Smooth muscle cell (in vitro differentiated cells): ENCODE data around the gene TSPEAR. TPM values are rescaled to one million over a fixed set of nuclear protein-coding genes. Genes with fewer than 3 reads are reported as not detected.

Experiments used
- DNase-seq: peaks from one replicate; lab custom pipeline; 2025; ENCODE audit not compliant: unreplicated experiment; lab: John Stamatoyannopoulos, UW
- H2AFZ ChIP-seq: fragments of 200-600 bp; sonication (generic); 2 replicates; pipeline ENCODE4 v1.6.0; 2016; ENCODE audit warnings: antibody characterized with exemption, low read depth, mild to moderate bottlenecking
- H3F3A ChIP-seq: fragments of 200-600 bp; sonication (generic); 2 replicates; pipeline ENCODE4 v1.6.0; 2017; ENCODE audit warnings: antibody characterized with exemption, low read depth
- H3K27ac ChIP-seq: fragments of 200-600 bp; sonication (generic); 2 replicates; pipeline ENCODE4 v1.5.1; 2016; ENCODE audit warnings: low read depth, mild to moderate bottlenecking
- H3K27me3 ChIP-seq: fragments of 200-600 bp; sonication (generic); 2 replicates; pipeline ENCODE4 v1.6.1; 2016; ENCODE audit warnings: low read depth, mild to moderate bottlenecking
- H3K36me3 ChIP-seq: fragments of 200-600 bp; sonication (generic); 2 replicates; pipeline ENCODE4 v1.5.1; 2016; ENCODE audit warnings: low read depth
- H3K4me1 ChIP-seq: fragments of 200-600 bp; sonication (generic); 2 replicates; pipeline ENCODE4 v1.5.1; 2016; ENCODE audit warnings: low read depth
- H3K4me2 ChIP-seq: fragments of 200-600 bp; sonication (generic); 2 replicates; pipeline ENCODE4 v1.6.0; 2016; ENCODE audit warnings: mild to moderate bottlenecking
- H3K4me3 ChIP-seq: fragments of 200-600 bp; sonication (generic); 2 replicates; pipeline ENCODE4 v1.5.1; 2016; ENCODE audit warnings: mild to moderate bottlenecking
- H3K79me2 ChIP-seq: fragments of 200-600 bp; sonication (generic); 2 replicates; pipeline ENCODE4 v1.6.0; 2016; ENCODE audit warnings: low read depth, mild to moderate bottlenecking
- H3K9ac ChIP-seq: fragments of 200-600 bp; sonication (generic); 2 replicates; pipeline ENCODE4 v1.6.0; 2016; ENCODE audit warnings: low read depth
- H3K9me3 ChIP-seq: fragments of 200-600 bp; sonication (generic); replicated peaks from 2 replicates; pipeline ENCODE4 v1.5.1; 2016; ENCODE audit warnings: low read depth
- H4K20me1 ChIP-seq: fragments of 200-600 bp; sonication (generic); 2 replicates; pipeline ENCODE4 v1.6.0; 2016; ENCODE audit warnings: low read depth
- WGBS: methylation state at CpG from one replicate; pipeline ENCODE4 v1.1.7; 2016; ENCODE audit warnings: low lambda C conversion rate; 5-methylcytosine and 5-hydroxymethylcytosine counted together
- polyA plus RNA-seq: library from polyadenylated mRNA; unstranded; fragments of >200 nt; fragmentation: Nextera tagmentation; extraction: Ambion mirVana; gene quantifications from 2 replicates; pipeline ENCODE4 v1.2.1, GENCODE V29; 2016
- total RNA-seq: library from RNA; depleted of rRNA; stranded (reverse); fragments of >200 nt; gene quantifications from 2 replicates; pipeline ENCODE4 v1.2.3, GENCODE V29; 2014
- TF ChIP-seq, protein P1 (sequence below): fragments of 200-600 bp; sonication (generic); IDR thresholded peaks from 2 replicates; pipeline ENCODE4 v1.5.1; 2017; ENCODE audit warnings: borderline replicate concordance, mild to moderate bottlenecking, antibody characterized with exemption; ENCODE audit not compliant: insufficient read depth, poor library complexity, severe bottlenecking

The TSPEAR gene
- not detected in 2 replicates for total RNA-seq
- polyA plus RNA-seq, result 0.71 and 1.7 TPM in 2 replicates

DNA sequence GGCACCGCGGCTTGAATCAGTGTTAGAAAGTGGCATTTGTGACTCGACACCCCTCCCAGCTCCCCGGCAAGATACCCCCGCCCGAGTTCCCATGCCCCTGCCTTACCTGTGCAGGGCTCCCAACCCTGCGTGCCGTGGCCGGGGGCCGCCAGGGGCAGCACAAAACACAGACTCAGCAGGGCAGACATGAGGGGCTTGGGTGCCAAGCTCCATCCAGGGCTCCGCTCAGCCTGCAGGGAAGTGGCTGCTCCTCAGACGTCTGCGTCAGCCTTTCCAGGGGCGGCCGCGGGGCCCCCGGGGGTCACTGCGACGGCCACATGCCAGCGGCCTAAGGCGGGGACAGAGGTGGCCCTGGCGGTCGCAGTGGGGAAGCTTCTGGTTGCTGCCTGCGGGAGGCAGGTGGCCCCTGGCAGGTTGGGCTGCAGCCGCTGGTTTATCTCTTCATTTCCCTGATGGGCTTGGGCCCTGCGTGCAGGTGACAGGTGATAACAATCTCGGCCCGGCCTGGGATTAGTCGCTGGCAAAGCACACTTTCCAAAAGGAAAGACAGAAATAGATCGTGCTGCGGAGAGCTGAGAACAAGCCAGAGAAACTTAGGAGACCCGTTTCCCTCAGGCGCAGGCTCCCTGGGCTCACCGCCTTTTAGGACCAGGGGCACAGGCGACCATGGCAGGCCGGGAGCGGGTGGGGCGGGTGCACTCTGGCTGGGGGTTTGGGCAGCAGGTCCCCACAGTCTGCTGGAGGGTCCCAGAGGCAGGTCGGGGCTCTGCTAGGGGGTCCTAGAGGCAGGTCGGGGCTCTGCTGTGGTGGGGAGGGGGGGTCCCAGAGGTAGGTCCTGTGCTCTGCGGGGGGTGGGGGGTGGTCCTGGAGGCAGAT, at the start of gene TSPEAR:
TSPEAR (minus strand) TSS at position 246 of the 876 bp plus-strand sequence; CDS start at position 188, 58 bp downstream.
- H3K9ac ChIP-seq, result no peak within 1 kb of the TSS
- DNase-seq, result no peak
- 5% methylated on average over 35 of the region's 41 CpGs for WGBS

DNA sequence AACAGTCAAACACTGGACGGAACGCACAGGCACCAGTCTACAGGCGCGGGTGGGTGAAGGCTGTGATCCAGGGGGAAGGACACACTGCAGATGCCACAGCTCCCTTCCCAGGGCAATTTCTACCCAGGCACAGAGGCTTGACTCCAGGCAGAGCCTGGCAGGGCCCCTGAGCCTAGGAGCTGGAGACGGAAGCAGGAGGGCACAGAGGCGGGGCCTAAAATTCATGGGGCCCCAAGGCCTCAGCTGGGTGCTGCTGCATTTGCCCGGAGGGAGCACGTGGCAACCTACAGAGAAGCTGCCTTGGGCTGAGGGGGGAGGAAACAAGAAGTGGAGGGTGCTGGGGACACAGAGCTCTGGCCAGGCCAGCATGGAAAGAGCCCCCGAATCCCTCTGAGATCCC, 49.0 kb upstream of the TSPEAR start:
- no peak overlapping the region for H3K4me2 ChIP-seq
- H3K79me2 ChIP-seq, result no peaks in the 10 kb centered on the region
- no peaks in the 10 kb centered on the region for H3F3A ChIP-seq
- no peak for DNase-seq
- TF ChIP-seq, protein P1, sequence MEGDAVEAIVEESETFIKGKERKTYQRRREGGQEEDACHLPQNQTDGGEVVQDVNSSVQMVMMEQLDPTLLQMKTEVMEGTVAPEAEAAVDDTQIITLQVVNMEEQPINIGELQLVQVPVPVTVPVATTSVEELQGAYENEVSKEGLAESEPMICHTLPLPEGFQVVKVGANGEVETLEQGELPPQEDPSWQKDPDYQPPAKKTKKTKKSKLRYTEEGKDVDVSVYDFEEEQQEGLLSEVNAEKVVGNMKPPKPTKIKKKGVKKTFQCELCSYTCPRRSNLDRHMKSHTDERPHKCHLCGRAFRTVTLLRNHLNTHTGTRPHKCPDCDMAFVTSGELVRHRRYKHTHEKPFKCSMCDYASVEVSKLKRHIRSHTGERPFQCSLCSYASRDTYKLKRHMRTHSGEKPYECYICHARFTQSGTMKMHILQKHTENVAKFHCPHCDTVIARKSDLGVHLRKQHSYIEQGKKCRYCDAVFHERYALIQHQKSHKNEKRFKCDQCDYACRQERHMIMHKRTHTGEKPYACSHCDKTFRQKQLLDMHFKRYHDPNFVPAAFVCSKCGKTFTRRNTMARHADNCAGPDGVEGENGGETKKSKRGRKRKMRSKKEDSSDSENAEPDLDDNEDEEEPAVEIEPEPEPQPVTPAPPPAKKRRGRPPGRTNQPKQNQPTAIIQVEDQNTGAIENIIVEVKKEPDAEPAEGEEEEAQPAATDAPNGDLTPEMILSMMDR, result no peak
- no peaks in the 10 kb centered on the region for H3K9me3 ChIP-seq
- H4K20me1 ChIP-seq, result no peaks in the 10 kb centered on the region
- H3K9ac ChIP-seq, result no peak overlapping the region
- no peak overlapping the region for H3K27ac ChIP-seq
- H3K36me3 ChIP-seq, result no peaks in the 10 kb centered on the region
- no peaks in the 10 kb centered on the region for H3K27me3 ChIP-seq
- 81% methylated on average over 9 of the region's 9 CpGs for WGBS
- H3K4me1 ChIP-seq, result no peaks in the 10 kb centered on the region
- no peak overlapping the region for H2AFZ ChIP-seq
- H3K4me3 ChIP-seq, result no peak overlapping the region

More for the DNA sequence above, at the start of gene TSPEAR:
- Histone ChIP-seq H3K27me3 (peaks cover 96% of the 10 kb centered on the region), H3K79me2 (no peaks in the 10 kb centered on the region), H3F3A (no peaks in the 10 kb centered on the region), H3K27ac (no peak within 1 kb of the TSS), H3K4me2 (peak within 1 kb of the TSS; percentile 33), H3K4me3 (no peak within 1 kb of the TSS), H3K9me3 (no peaks in the 10 kb centered on the region), H3K36me3 (no peaks in the 10 kb centered on the region), H4K20me1 (no peaks in the 10 kb centered on the region), H3K4me1 (peaks cover 41% of the 10 kb centered on the region), H2AFZ (no peak within 1 kb of the TSS)
- TF ChIP-seq, protein P1, result no peak

DNA sequence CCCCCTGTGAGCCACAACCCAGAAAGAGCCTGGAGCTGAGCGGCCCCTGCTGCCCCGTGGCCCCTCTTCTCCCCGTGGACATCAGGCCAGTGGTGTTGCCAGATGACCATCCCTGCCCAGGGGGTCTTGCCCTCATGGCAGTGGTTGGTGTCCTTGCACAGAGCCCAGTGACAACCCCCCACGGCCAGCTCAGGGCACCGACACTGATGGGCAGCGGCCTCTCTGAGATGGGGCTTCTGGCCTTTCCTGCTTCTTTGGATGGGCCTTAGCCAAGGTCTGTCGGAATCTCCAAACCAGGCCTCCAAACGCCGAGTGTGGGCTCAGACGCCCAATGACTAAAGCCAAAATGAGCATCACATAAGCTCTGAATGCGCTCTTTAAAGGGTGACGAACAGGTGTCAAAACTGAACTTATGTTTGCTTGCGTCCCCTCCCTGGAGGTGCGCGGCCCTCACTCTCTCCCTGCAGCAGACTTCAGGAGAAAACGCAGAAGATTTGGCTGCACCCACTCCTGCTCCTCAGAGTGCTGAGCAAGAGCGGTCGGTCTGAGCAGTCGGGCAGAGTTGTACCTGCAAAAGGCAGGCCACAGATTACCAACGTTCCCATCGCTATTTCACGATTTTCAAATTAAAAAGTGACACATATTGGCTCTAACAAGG, 48.4 kb upstream of the TSPEAR start:
- Histone ChIP-seq H3F3A (no peaks in the 10 kb centered on the region), H3K9ac (no peak overlapping the region), H3K4me1 (no peaks in the 10 kb centered on the region), H3K4me2 (no peak overlapping the region), H3K36me3 (no peaks in the 10 kb centered on the region), H3K9me3 (no peaks in the 10 kb centered on the region), H2AFZ (no peak overlapping the region), H4K20me1 (no peaks in the 10 kb centered on the region), H3K4me3 (no peak overlapping the region), H3K79me2 (no peaks in the 10 kb centered on the region), H3K27ac (no peak overlapping the region), H3K27me3 (no peaks in the 10 kb centered on the region)
- WGBS, result 96% methylated on average over 22 of the region's 22 CpGs
- TF ChIP-seq, protein P1, result no peak
- no peak for DNase-seq
